ENCODE measurements around the gene STOML2.

DNA sequence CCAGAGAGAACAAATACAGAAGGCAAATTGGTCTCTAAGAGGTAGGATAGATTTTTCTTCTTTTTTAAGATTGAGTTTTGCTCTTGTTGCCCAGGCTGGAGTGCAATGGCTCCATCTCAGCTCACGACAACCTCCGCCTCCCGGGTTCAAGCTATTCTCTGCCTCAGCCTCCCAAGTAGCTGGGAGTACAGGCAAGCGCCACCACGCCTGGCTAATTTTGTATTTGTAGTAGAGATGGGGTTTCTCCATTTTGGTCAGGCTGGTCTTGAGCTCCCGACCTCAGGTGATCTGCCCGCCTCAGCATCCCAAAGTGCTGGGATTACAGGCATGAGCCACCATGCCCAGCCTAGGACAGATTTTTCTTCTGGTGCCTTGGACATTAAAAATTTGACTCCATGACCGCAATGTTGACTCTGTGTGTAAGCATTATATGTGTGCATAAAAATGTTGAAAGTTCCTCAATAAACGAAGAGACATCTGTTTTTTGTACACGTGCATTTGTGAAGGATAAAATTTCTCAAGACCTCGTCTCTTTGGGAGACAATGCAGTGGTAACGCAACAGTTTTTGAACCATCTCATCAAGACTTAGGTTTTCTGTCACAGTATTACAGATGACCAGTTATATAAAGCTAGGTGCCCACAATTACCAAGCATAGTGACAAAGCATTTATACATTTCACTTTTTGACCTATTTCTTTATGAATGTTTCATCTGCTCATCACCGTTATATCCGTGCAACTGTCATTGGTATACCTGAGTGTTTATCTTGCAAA is 47.9 kb downstream of the STOML2 start:
- TF ChIP-seq, protein P1, sequence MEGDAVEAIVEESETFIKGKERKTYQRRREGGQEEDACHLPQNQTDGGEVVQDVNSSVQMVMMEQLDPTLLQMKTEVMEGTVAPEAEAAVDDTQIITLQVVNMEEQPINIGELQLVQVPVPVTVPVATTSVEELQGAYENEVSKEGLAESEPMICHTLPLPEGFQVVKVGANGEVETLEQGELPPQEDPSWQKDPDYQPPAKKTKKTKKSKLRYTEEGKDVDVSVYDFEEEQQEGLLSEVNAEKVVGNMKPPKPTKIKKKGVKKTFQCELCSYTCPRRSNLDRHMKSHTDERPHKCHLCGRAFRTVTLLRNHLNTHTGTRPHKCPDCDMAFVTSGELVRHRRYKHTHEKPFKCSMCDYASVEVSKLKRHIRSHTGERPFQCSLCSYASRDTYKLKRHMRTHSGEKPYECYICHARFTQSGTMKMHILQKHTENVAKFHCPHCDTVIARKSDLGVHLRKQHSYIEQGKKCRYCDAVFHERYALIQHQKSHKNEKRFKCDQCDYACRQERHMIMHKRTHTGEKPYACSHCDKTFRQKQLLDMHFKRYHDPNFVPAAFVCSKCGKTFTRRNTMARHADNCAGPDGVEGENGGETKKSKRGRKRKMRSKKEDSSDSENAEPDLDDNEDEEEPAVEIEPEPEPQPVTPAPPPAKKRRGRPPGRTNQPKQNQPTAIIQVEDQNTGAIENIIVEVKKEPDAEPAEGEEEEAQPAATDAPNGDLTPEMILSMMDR (IDR thresholded peaks at IDR 0.05): no peak
- TF ChIP-seq EP300 (IDR thresholded peaks at IDR 0.05) (no peak), POLR2A (IDR thresholded peaks at IDR 0.05) (no peak)
